GM19238 (cell line): ENCODE measurements around the gene GET3.
"Not testable (repeated sequence)": the region's sequence is repeated elsewhere in the genome, so short reads cannot be mapped to it uniquely, and the experiment has no call there.

Experiments used
- DNase-seq: peaks from one replicate; pipeline ENCODE4 v3.0.0; 2011; ENCODE audit warnings: low spot score; ENCODE audit not compliant: insufficient read length

GET3 gene

DNA sequence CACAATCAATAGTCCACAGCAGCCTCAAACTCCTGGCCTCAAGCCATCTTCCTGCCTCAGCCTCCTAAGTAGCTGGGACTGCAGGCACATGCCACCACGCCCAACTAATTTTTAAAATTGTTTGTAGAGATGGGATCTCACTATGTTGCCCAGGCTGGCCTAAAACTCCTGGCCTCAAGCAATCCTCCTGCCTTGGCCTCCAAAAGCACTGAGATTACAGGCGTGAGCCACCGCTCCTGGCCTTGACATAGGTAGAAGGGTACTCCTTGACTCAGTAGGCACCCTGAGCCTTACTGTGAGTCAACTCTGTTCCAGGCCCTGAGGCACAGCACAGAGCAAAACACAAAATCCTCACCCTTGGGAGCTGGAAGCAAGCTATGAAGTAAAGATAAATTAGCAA is 21.4 kb upstream of the GET3 start:
- DNase-seq, result no peak

DNA sequence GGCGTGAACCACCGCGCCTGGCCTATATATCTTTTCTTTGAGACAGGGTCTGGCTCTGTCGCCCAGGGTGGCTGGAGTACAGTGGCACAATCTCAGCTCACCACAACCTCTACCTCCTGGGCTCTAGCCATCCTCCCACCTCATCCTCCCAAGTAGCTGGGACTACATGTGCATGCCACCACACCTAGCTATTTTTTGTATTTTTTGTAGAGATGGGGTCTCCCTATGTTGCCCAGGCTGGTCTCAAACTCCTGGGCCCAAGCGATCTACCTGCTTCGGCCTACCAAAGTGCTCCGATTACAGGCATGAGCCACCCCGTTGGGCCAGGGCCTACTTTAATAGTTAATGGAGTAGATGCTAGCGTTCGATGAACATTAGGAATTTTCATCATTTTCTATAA is 17.0 kb upstream of the GET3 start:
- DNase-seq, result no peak

DNA sequence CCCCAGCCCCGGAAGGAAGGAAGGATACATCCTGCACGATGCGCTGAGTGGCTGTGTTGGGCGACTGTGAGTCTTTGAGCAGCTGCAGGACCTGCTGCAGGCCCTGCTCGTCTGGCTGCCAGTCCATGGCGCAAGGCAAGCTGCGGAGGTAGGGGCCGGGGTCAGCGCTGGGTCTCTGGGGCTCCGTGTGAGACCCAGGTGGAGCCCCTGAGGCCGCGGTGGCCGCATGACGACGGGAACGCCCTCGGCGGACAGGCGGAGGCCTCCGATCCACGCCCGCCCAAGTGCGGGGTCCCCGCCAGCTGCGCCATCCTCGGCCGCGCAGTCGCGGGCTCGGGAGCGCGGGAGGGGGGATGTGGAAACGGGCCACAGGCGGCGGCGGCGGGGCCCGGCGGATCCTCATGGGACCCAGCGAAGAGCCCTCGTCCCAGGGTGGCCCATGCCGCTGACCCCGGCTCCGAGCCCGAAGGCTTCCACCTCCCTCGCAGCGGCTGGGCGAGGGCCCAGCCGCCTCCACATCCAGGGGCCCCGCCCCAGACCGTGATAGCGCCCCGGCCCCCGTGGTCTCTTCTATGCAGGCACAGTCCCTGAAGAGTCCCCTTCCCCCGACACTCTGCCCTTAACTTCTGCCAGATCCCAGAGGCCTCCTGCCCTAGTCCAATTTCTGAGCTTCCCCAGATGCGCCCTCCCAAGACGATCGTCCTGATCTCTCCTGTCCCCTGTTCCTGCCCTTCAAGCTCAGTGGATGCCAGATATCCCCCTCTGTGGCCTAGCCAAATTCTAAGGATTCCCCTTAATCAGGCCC is 16.2 kb upstream of the GET3 start:
- no peak for DNase-seq

DNA sequence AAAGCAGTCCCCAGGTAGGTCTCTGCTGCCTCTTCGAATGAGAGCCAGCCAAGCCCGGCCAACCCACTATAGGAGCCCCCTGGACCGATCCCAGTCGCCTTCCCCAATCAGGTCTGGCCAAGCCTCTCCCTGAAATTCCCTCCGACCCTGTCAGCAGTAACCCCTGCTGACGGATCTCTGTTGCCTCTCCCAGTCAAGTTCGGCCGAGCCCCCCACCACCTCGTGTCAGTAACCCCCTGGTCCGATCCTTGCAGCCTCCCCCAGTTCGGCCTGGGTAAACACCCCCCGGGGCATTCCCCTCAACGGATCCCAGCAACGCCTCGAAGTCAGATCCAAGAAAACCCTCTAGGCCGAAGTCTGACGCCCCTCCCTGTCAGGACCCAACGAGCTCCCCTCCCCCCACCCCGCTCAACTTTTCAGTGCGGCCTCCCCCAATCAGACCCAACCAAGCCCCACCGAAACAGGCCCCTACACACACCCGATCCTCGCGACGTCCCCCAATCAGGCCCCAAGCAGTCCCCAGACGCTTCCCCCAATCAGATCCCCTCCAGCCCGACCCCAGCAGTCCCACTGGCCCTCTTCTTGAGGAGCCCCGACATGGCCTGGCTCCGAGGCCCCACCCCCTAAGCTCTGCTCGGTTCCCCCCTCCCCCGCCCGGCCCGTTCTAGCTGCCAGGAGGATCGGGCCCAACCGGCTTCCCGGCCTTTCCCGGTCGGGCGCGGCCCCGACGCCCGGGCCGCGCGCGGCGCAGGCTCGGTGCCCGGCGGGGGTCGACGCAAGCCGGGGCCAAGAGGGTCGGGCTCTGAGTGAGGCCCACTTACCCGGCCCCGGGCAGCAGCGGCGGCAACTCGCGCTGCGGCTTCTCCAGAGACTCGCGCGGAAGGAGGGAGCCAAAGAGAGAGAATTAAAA is 15.4 kb upstream of the GET3 start:
- peak; percentile 72 for DNase-seq

DNA sequence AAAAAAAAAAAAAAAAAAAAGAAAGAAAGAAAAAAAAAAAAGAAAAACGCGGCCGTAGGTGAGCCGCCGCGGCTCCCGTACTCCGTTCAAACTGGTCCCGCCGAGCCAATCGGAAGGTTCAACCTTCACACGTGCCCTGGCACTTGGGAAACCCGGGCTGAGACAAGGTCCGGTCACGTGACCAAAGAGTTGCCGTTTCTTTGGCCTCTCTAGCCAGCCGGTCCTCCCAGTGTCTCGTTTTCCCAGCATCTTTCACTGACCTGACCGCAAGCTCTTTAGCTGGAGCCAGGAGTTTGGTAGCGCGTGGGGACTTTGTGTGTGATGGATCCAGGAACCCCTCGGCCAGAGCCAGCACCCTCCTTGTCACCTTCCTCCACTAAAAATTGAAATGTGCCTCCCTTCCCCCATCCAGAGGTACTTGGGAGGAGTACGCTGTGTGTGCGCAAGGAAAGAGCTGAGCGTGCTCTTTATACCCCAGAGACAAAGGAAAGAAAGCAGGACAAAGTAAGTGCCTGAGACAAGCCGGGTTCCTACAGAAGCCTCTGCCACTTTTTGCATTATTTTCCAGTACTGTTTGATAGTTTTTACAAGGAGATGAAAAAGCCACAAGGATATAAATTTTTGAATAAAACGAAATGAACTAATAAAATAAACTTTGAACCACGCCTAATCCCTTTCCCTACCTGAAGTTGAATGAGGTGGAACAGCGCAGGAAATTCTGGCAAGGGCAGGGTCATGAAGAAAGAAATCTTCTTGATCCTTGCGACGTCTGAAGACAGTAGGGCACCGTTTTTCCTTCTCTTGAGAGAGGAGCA is 14.5 kb upstream of the GET3 start:
- peak; percentile 99 for DNase-seq

DNA sequence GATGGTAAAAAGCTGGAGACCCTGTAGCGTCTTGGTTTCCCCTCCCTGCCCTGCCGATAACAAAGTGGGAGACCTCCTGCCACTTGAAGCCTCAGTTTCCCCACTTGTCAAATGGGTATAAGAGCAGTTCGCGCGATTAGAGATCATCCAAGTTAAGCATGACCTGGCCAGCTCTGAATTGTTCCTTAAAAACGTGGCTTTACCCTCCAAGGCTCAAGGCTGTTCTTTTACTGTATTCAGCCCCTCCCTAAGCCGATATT is 14.0 kb upstream of the GET3 start:
- no peak for DNase-seq

DNA sequence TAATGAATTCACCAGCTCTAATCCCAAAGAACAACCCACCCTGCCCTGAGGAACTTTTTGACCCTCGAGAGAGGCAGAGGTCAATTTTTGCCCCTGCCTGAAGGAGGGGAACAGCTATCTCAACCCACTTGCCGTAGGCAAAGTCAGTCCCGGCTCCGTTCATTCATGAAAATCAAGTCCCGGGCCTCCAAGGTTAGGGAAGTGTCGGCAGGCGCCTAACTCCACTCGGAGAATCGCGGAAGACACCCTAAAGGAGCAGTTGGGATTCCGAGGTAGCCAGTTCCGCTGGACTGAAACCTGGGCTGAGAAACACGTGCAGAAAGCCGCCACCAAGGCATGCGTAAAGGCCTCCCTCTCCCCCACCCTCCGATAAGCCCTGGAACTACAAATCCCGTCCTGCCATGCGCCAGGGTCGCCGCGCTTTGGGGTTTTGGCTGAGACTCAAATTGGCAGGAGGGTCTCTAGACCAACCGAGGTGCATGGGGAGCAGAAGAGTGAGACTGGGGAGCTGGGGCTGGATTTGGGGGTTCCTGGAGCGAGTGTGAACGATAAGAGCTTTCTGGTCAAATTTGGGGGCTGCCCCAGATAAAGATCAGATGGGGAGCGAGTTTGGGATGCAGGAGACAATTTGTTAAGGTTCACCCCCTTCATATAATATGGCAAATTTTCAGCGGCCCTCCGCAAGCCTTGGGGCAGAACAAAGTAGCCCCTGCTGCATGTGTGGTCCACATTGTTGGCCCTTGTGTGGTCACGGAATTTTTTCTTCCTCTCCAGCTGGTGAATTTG is 13.5 kb upstream of the GET3 start, which contains the start of gene TNPO2:
Gene TNPO2, minus strand, starts transcription at position 292 of the 786 bp plus-strand sequence. CDS start 2,955 bp downstream, outside the sequence.
- peak; percentile 85 for DNase-seq

DNA sequence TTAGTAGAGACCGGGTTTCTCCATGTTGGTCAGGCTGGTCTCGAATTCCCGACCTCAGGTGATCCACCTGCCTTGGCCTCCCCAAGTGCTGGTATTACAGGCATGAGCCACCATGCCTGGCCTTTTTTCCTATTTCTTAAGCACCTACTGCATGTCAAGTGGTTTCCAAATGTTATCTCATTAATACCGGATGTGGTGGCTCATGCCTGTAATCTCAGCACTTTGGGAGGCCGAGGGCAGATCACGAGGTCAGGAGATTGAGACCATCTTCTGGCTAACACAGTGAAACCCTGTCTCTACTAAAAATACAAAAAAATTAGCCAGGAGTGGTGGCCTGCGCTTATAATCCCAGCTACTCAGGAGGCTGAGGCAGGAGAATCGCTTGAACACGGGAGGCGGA is 11.7 kb upstream of the GET3 start:
- DNase-seq, result not testable (repeated sequence)

DNA sequence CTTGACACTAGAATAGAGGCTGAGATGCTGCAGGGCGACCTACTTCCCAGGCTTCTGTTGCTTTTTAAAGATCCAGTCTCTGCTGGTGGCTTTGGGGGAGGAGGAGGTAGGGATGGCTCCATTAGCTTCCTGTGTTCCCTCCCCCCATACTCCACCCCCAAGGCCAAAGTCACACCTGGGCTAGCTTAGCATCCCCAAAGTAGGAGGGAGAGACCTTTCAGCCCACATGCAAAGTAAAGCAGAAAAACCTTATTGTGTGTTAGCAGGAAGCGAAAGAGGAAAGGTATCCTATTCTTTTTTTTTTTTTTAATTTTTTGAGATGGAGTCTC is 10.3 kb upstream of the GET3 start:
- no peak for DNase-seq

DNA sequence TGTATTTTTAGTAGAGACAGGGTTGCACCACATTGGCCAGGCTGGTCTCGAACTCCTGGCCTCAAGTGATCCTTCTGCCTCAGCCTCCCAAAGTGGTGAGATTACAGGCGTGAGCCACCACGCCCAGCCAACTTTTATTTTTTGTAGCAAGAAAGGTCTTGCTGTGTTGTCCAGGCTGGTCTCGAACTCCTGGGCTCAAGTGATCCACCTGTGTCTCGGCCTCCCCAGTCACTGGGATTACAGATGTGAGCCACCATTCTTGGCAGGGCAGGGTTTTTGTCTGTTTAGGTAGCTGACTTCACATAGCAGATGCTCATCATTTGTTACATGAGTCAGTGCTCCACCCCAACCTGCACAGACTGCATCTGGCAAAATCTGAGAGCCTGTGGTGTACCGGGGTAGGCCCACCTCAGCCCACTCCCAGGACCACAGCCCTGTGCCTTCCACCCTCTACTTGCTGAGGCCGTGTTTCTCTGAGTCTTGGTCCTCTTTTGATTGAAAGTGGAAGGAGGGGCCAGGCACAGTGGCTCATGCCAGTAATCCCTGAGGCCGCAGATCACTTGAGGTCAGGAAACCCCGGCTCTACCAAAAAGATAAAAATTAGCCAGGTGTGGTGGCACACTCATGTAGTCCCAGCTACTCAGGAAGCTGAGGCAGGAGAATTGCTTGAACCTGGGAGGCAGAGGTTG is 9.4 kb upstream of the GET3 start:
- DNase-seq, result no peak

DNA sequence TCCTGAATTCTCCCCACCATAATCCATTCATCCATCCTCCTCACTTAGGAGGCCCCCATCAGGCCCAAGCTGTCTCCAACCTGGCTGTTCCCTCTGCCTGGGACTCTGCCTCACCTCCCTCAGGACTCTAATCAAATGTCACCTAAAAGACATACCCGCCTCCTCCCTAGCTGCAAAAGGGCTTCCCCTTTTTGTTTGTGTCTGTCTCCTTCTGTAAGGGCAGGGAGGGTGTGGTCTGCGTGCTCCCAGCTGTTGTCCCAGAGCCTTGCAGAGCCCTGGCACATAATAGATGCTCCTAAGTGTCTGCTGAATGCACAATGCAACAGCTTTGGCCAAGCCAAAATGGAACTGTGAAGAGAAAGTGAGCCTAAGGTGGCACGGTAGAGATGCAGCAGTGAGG is 7.2 kb upstream of the GET3 start:
- no peak for DNase-seq

DNA sequence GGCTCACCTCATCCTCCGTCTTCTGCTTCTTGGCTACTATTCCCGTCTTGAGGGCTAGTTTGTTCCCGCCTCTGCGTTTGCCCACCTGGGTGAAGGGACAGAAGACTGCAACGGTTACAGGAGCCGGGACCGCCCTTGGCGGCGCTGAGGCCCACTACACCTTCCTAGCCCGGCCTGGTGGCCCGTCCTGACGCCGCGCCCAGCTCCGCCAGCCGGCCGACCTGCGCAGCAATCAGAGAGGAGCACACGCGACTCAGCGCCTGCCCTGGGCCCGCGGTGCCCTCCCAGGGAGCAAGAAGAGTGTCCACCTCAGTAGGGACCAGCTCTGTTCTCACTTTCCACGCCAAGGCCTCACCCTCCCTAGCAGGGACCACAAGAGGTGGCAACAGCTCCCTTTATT is 6.0 kb upstream of the GET3 start:
- DNase-seq, result no peak

DNA sequence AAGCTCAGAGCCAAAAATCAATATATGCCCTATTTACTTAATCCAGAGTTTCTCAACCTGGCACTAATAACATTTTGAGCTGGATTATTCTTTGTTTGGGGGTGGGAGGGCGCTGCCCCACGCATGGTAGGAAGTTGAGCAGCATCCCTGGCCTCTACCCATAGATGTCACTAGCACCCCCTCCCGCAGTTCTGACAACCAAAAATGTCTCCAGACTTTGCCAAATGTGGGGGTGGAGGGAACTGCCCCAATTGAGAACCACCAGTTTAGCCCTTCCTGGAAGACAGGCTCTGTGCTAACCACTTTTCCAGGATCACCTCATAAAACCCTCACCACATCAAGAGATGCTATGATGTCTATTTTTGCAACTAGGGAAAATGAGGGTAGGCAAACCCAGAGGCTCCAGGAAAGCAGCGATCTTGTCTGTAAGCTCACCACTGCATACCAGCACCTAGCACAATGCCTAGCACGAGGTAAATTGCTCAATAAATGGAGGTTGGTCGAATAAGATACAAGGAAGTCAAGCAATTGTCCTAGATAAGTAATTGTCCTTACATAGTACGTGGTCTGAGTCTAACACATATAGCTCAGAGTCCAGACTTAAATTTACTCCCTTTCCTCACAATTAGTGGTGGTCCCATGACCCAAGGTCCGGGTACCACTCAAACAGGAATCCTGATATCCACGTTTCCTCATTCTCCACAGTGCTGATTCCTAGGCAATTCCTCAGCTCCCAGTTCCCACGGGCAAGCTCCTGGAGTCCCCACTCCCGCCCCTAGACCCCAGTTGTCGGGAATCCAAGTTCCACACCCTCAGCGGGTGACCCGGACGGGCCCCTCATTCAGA is 3.7 kb upstream of the GET3 start:
- peak; percentile 65 for DNase-seq

DNA sequence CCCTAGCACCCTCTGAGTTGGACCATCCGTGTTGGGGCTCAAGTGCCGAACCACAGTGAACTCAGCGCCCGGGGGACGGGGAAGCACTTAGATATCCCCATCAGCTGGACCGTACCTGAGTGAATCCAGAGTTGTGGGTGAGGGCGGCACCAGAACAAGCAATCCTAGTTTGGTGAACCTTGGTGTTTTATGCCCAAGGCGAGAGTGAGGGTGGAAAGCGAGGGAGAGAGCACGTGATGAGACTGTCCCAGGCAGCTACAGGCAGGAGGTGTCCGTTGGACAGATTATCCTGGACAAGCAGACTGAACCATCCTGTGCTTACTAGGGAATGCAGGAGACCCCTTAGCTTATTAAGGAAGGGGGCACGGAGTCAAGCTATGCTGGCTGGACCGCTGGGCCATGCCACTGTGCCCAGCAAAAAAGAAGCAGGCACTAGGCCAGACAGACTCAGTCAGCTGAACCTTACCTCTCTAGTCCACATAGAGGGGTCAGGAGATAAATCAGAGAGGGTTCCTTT is 596 bp downstream of the GET3 start:
- DNase-seq, result no peak

DNA sequence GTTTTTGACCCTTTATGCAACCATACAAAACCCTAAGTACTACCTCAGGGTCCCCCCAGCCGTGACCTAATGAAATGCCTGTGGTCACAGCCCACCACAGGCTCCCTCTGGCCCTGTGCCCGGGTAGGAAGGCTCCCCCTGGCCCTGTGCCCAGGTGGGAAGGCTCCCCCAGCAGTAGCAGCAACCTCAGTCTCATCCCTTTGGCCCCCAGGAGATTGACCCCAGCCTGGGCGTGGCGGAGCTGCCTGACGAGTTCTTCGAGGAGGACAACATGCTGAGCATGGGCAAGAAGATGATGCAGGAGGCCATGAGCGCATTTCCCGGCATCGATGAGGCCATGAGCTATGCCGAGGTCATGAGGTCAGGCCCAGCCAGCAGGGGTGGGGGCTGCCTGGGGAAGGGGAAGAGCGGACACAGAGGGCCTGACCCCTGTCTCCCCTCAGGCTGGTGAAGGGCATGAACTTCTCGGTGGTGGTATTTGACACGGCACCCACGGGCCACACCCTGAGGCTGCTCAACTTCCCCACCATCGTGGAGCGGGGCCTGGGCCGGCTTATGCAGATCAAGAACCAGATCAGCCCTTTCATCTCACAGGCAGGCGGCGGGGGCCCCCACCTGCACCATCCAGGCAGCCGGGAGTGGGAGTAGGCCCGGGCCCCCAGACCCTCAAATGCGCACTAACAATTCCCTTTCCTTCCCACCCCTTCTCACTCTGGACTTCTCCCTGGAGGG is 8.0 kb downstream of the GET3 start:
- DNase-seq, result no peak

DNA sequence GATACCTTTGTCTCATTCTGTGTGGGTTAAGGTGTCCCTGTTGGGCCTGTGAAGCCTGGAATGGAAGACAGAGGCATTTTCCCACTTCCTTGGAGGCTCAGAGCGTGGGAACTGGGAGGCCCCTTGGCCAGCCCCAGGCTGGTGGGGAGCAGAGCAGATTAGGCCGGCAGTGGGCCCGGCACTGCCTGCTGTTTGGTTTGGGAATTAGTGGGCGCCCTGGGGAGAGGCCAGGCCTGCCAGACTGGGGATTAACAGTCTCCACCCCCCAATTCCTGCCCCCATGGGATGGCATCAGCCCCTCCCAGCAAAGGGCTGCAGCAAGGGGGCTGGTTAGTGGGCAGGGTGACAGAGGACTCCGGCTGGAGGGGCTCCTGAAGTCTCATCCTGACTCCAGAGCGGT is 11.2 kb downstream of the GET3 start:
- no peak for DNase-seq

DNA sequence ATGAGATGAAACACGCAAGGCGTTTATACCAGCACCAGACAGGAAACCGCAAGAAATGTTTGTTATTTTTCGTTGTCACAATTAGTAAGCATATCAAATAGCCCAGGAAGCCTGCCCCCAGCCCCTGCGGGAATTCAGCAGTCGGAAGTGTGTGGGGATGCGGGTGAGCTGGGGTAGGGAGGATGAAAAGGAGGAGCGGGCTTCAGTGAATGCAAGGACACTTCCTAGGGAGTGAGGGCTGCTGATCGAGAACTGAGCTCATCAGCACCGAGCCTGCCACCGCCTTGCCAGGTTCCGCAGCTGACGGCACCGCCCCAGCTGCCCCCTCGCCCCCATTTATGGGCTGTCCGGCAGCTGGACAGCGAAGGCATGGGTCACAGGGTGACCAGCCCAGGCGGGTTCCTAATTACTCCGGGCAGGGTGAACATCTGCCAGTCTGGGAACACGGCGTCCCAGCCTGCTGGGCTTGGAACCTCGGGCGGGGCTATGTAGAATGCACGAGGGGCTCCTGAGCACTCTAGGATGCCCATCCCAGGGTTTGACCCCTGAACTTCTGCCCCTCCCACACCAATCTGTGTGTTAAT is 12.7 kb downstream of the GET3 start:
- no peak for DNase-seq

DNA sequence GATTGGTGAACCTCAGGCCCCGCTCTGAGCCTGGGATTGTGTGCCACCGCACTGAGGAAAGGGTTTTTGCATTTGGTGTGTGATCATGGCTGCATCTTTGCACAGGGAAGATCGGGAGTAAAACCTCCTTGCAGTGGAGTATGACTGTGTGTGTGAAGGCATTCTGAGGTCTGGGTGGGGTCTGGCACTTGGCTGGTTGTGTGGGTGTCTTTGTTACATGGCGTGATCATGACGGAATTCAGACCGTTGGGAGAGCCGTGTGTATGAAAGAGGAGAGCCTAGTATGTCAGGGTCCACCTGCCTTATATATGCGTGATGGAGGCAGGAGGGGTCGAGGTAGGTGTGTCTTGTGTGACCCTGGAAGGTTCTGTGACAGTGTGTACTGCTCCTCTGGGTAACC is 13.6 kb downstream of the GET3 start:
- no peak for DNase-seq
